ENCODE results near the gene MARCHF11. TPM values are rescaled to one million over a fixed set of nuclear protein-coding genes. Genes with fewer than 3 reads are reported as not detected.

The MARCHF11 gene
- polyA plus RNA-seq, 1 experiment = not detected

- TF ChIP-seq CTCF (IDR thresholded peaks at IDR 0.05; ENCODE audit: low read depth, low read length) = no peak
- H3K27me3 ChIP-seq (ENCODE audit: control insufficient read depth, insufficient read depth, low read length) = no peaks in the 10 kb centered on the region
- no peak overlapping the region for H3K4me3 ChIP-seq (ENCODE audit: low read depth, low read length)
- DNase-seq (ENCODE audit: low read depth, low spot score) = no peak
- ChIA-PET CTCF (no interaction called here), POLR2A (no interaction called here)
- H3K9me3 ChIP-seq (ENCODE audit: control insufficient read depth, insufficient read depth, low read length) = no peaks in the 10 kb centered on the region
- H3K27ac ChIP-seq (ENCODE audit: low read depth, low read length) = no peak overlapping the region
These were observed 44.6 kb downstream of the MARCHF11 start for GRCh38 chr5:16135003-16135402.

- no peaks in the 10 kb centered on the region for H3K27me3 ChIP-seq (ENCODE audit: control insufficient read depth, insufficient read depth, low read length)
- no peak overlapping the region for H3K4me3 ChIP-seq (ENCODE audit: low read depth, low read length)
- ChIA-PET POLR2A (no interaction called here), CTCF (no interaction called here)
- H3K9me3 ChIP-seq (ENCODE audit: control insufficient read depth, insufficient read depth, low read length) = no peaks in the 10 kb centered on the region
- no peak overlapping the region for H3K27ac ChIP-seq (ENCODE audit: low read depth, low read length)
- DNase-seq (ENCODE audit: low read depth, low spot score) = no peak
- no peak for TF ChIP-seq CTCF (IDR thresholded peaks at IDR 0.05; ENCODE audit: low read depth, low read length)
These were observed 45.4 kb downstream of the MARCHF11 start for GRCh38 chr5:16134204-16134603.

GRCh38 chr5:16131878-16132277, 47.7 kb downstream of the MARCHF11 start:
- DNase-seq (ENCODE audit: low read depth, low spot score) = no peak
- ChIA-PET CTCF (no interaction called here), POLR2A (no interaction called here)
- H3K4me3 ChIP-seq (ENCODE audit: low read depth, low read length) = no peak overlapping the region
- H3K27ac ChIP-seq (ENCODE audit: low read depth, low read length) = no peak overlapping the region
- no peak for TF ChIP-seq CTCF (IDR thresholded peaks at IDR 0.05; ENCODE audit: low read depth, low read length)
- no peaks in the 10 kb centered on the region for H3K27me3 ChIP-seq (ENCODE audit: control insufficient read depth, insufficient read depth, low read length)
- H3K9me3 ChIP-seq (ENCODE audit: control insufficient read depth, insufficient read depth, low read length) = no peaks in the 10 kb centered on the region

- no peak for TF ChIP-seq CTCF (IDR thresholded peaks at IDR 0.05; ENCODE audit: low read depth, low read length)
- Histone ChIP-seq H3K27me3 (ENCODE audit: control insufficient read depth, insufficient read depth, low read length) (no peaks in the 10 kb centered on the region), H3K4me3 (ENCODE audit: low read depth, low read length) (no peak overlapping the region), H3K9me3 (ENCODE audit: control insufficient read depth, insufficient read depth, low read length) (no peaks in the 10 kb centered on the region), H3K27ac (ENCODE audit: low read depth, low read length) (no peak overlapping the region)
- CTCF ChIA-PET = no interaction called here
- no peak for DNase-seq (ENCODE audit: low read depth, low spot score)
- POLR2A ChIA-PET = no interaction called here
These were observed 50.6 kb downstream of the MARCHF11 start for GRCh38 chr5:16128944-16129343.

GRCh38 chr5:16127865-16128544, 51.6 kb downstream of the MARCHF11 start:
- DNase-seq (ENCODE audit: low read depth, low spot score) = no peak
- ChIA-PET POLR2A (no interaction called here), CTCF (no interaction called here)
- Histone ChIP-seq H3K27ac (ENCODE audit: low read depth, low read length) (no peak overlapping the region), H3K9me3 (ENCODE audit: control insufficient read depth, insufficient read depth, low read length) (no peaks in the 10 kb centered on the region), H3K27me3 (ENCODE audit: control insufficient read depth, insufficient read depth, low read length) (no peaks in the 10 kb centered on the region), H3K4me3 (ENCODE audit: low read depth, low read length) (no peak overlapping the region)
- TF ChIP-seq CTCF (IDR thresholded peaks at IDR 0.05; ENCODE audit: low read depth, low read length) = no peak

All from AG04450 (cell line).